Small intestine (tissue), 7 donors: ENCODE results near the gene NCAM1. TPM values are rescaled to one million over a fixed set of nuclear protein-coding genes. Genes with fewer than 3 reads are reported as not detected.

Experiments
- DNase-seq, 2 donors: peaks; one replicate each; pipeline versions ENCODE4 v3.0.0 to v3.0.0-alpha.2; 2013
- FAIRE-seq: peaks from 2 replicates; lab custom pipeline; 2012; peaks lifted over from hg19 to GRCh38; lab: Jason Lieb, UNC
- H3K27ac ChIP-seq, 3 donors: one replicate each; pipeline ENCODE4 v1.5.1; 2013; ENCODE audit warnings: low read length in 2 of 3, mild to moderate bottlenecking in 2 of 3, control low read depth in 1 of 3, inconsistent platforms in 1 of 3, low read depth in 1 of 3, moderate library complexity in 1 of 3
- H3K27me3 ChIP-seq, 3 donors: one replicate each; pipeline ENCODE4 v1.6.1; 2013; ENCODE audit warnings: low read length in 3 of 3, inconsistent platforms in 1 of 3; ENCODE audit not compliant: control insufficient read depth in 3 of 3, insufficient read depth in 3 of 3
- H3K36me3 ChIP-seq, 3 donors: one replicate each; pipeline ENCODE4 v1.6.1; 2013; ENCODE audit warnings: low read length in 3 of 3, inconsistent platforms in 1 of 3, low read depth in 1 of 3, mild to moderate bottlenecking in 1 of 3, moderate library complexity in 1 of 3; ENCODE audit not compliant: control insufficient read depth in 3 of 3, insufficient read depth in 2 of 3
- H3K4me1 ChIP-seq, 3 donors: one replicate each; pipeline ENCODE4 v1.6.1; 2013; ENCODE audit warnings: low read length in 2 of 3, inconsistent platforms in 1 of 3, low read depth in 1 of 3, mild to moderate bottlenecking in 1 of 3, moderate library complexity in 1 of 3; ENCODE audit not compliant: control insufficient read depth in 3 of 3, insufficient read depth in 2 of 3
- H3K4me3 ChIP-seq, 3 donors: one replicate each; pipeline ENCODE4 v1.5.1; 2013; ENCODE audit warnings: low read length in 3 of 3, control low read depth in 1 of 3, inconsistent platforms in 1 of 3, low read depth in 1 of 3, mild to moderate bottlenecking in 1 of 3, moderate library complexity in 1 of 3
- H3K9me3 ChIP-seq, 2 donors: one replicate each; pipeline ENCODE4 v1.6.1; 2013; ENCODE audit warnings: low read depth in 1 of 2, low read length in 1 of 2; ENCODE audit not compliant: control insufficient read depth in 2 of 2, insufficient read depth in 1 of 2
- WGBS, 3 donors: extraction: QIAGEN DNeasy Blood & Tissue Kit; methylation state at CpG; one replicate each; pipeline ENCODE4 v1.1.7; 2013; 5-methylcytosine and 5-hydroxymethylcytosine counted together
- polyA plus RNA-seq, 4 donors: library from polyadenylated mRNA; stranded (reverse) in 3 of 4; unstranded in 1 of 4; fragments of 200-250 nt in 3 of 4; fragments of 120-200 nt in 1 of 4; gene quantifications; one replicate each; pipeline versions ENCODE4 v1.2.1 to v1.2.3, GENCODE V29; 2013
- donor health status: healthy with polysubstance abuse.
- donor health status: control.
- donor health status: control.
- donor health status: Bipolar disorder and iron deficiency.
- donor health status: healthy.

The NCAM1 gene
- polyA plus RNA-seq, 4 donors, result 0.67 to 16.2 (median 9.1) TPM

DNA sequence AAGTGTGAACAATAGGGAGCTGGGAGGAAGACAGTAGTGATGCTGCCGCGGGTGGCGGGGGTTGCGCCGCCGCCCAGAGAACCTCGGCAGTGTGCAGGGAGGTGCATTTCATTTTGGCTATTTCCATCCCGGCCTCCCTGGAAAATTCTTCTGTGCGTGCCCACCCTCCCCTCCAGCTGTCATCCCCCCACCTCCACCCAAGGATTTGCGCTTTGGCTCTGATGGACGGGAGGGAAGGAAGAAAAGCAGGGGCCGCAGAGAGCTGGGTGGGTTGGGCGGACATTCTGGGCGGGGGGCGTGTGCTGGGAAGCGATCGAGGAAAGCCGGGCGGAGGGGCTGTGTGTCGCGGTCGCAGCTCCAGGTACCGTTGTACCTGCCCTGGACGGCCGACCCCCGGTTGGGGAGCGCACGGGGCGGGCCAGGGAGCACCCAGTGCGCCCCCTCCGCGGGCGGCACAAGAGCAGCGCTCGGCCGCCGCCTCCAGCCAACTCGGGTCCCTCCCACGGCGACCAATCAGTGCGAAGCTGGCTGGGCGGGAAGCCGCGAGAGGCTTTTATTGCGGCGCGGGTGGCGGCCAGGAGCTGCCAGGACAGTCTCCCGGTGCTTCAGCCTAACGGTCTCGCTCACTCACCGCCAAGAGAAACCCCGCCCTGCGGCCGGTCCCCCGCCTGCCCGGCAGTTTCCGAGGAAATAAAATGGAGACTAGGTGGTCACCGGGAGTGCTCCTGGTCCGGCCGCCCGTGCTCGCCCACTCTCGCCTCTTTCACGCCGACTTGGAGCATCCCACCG, 1.6 kb downstream of the NCAM1 start:
- no peaks in the 10 kb centered on the region for H3K9me3 ChIP-seq
- peak overlapping the region; percentile 1 to 60 (median 10) for H3K4me3 ChIP-seq
- H3K4me1 ChIP-seq, result no peaks in the 10 kb centered on the region
- 1 to 5% (median 5%) methylated on average over 52 to 67 of the region's 67 CpGs for WGBS, 3 donors
- H3K27ac ChIP-seq, result peak overlapping the region in 1 of 3 donors; percentile 44
- peak in 1 of 2 donors; percentile 36 for DNase-seq
- no peak for FAIRE-seq
- peaks cover 2 to 51% (median 8%) of the 10 kb centered on the region in 3 donors for H3K27me3 ChIP-seq
- H3K36me3 ChIP-seq, result no peaks in the 10 kb centered on the region

GRCh38 chr11:112963368-112963955, 2.2 kb downstream of the NCAM1 start:
- 7 to 18% (median 16%) methylated on average over 35 to 48 of the region's 48 CpGs for WGBS, 3 donors

GRCh38 chr11:112965656-112966055, 4.4 kb downstream of the NCAM1 start:
- Histone ChIP-seq H3K4me3 (no peak overlapping the region), H3K36me3 (no peaks in the 10 kb centered on the region), H3K4me1 (no peaks in the 10 kb centered on the region), H3K9me3 (no peaks in the 10 kb centered on the region), H3K27me3 (peaks cover 2 to 31% (median 8%) of the 10 kb centered on the region in 3 donors), H3K27ac (no peak overlapping the region)
- no peak for FAIRE-seq
- DNase-seq, result no peak
- 69 to 72% (median 71%) methylated on average over 4 of the region's 4 CpGs for WGBS, 3 donors

More at GRCh38 chr11:112963368-112963955, 2.2 kb downstream of the NCAM1 start:
- Histone ChIP-seq H3K27me3 (peaks cover 2 to 44% (median 8%) of the 10 kb centered on the region in 3 donors), H3K4me1 (no peaks in the 10 kb centered on the region), H3K36me3 (no peaks in the 10 kb centered on the region), H3K9me3 (no peaks in the 10 kb centered on the region), H3K4me3 (peak overlapping the region; percentile 1 to 60 (median 10)), H3K27ac (peak overlapping the region in 1 of 3 donors; percentile 44)
- DNase-seq (no peak), FAIRE-seq (no peak)

GRCh38 chr11:112966561-112966960, 5.3 kb downstream of the NCAM1 start:
- Histone ChIP-seq H3K4me1 (no peaks in the 10 kb centered on the region), H3K36me3 (no peaks in the 10 kb centered on the region), H3K9me3 (no peaks in the 10 kb centered on the region), H3K4me3 (no peak overlapping the region), H3K27me3 (peaks cover 1 to 22% (median 10%) of the 10 kb centered on the region in 3 donors), H3K27ac (no peak overlapping the region)
- no peak for FAIRE-seq
- 83 to 90% (median 85%) methylated on average over 4 of the region's 4 CpGs for WGBS, 3 donors
- no peak for DNase-seq

GRCh38 chr11:112967082-112967481, 5.9 kb downstream of the NCAM1 start:
- Histone ChIP-seq H3K4me1 (no peaks in the 10 kb centered on the region), H3K9me3 (no peaks in the 10 kb centered on the region), H3K27ac (no peak overlapping the region), H3K36me3 (no peaks in the 10 kb centered on the region), H3K4me3 (no peak overlapping the region), H3K27me3 (peaks cover 0 to 19% (median 11%) of the 10 kb centered on the region in 3 donors)
- 42 to 80% (median 61%) methylated on average over 3 of the region's 3 CpGs for WGBS, 3 donors
- no peak for FAIRE-seq
- no peak for DNase-seq

DNA sequence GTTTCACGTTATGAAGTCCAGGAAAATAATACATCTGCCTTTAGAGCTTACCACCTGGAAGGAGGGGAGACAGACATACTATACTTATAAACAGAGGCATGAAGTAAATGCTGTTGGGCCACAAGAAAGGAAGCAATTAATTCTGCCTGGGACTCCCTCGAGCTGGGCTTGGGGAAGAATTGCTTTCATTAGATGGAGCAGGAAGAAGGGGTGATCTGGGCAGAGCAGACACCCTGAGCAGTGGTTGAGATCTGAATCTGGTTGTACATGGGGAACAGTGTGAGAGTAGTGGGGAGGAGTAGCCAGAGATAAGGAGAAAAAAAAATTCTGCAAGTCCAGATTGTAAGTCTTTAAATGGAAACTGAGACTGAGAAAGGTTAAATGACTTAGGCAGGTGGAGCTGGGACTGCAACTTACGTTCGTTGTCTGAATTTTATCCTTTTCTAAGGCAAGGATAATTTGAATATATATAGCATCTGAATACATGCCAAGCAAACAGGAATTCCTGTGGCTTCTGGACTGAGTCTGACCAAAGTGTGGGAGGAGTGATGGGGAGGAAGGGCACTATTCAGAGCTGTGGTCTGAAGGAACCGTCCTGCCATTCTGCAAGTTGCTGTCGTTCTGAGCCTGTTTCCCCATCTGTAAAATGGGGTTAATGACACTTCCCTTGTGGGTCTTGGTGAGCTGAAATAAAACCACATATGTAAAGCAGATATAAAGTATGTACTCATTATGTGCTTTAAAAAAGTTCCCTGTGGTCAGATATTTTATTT, 7.9 kb downstream of the NCAM1 start:
- no peaks in the 10 kb centered on the region for H3K4me1 ChIP-seq
- DNase-seq (no peak), FAIRE-seq (no peak)
- no peaks in the 10 kb centered on the region for H3K36me3 ChIP-seq
- no peaks in the 10 kb centered on the region for H3K9me3 ChIP-seq
- no peak overlapping the region for H3K27ac ChIP-seq
- peaks cover 0 to 4% (median 3%) of the 10 kb centered on the region in 3 donors for H3K27me3 ChIP-seq
- H3K4me3 ChIP-seq, result no peak overlapping the region
- WGBS, 3 donors, result 26 to 51% (median 30%) methylated on average over 6 of the region's 6 CpGs

DNA sequence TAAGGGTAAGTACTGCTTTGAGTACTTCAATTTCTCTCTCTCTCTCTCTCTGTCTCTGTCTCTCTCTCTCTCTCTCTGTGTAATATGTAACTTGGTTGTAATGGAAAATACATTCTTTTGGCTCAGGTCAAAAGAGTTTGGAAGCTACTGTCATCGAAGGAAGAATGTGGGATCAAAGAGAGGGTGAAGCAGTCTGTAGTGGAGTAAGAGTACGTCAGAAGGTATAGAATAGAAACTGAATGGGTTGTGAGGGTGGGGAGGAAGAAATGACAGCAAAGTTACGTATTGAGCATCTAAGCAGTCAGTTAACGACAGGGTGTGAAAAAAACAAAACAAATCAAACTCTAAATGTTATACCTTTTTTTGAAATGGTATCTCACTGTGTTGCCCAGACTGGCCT, 10.0 kb downstream of the NCAM1 start:
- FAIRE-seq, result no peak
- H3K27me3 ChIP-seq, result peaks cover 0 to 3% (median 2%) of the 10 kb centered on the region in 3 donors
- no peaks in the 10 kb centered on the region for H3K4me1 ChIP-seq

GRCh38 chr11:112971827-112972226, 10.6 kb downstream of the NCAM1 start:
- WGBS, 3 donors, result 87 to 93% (median 91%) methylated on average over 3 of the region's 3 CpGs
- Histone ChIP-seq H3K4me3 (no peak overlapping the region), H3K9me3 (no peaks in the 10 kb centered on the region), H3K27me3 (peaks cover 0 to 3% (median 2%) of the 10 kb centered on the region in 3 donors), H3K36me3 (no peaks in the 10 kb centered on the region), H3K4me1 (no peaks in the 10 kb centered on the region), H3K27ac (no peak overlapping the region)
- no peak for DNase-seq
- FAIRE-seq, result no peak

More for the DNA sequence above, 10.0 kb downstream of the NCAM1 start:
- Histone ChIP-seq H3K27ac (no peak overlapping the region), H3K9me3 (no peaks in the 10 kb centered on the region), H3K4me3 (no peak overlapping the region), H3K36me3 (no peaks in the 10 kb centered on the region)
- 66 to 70% (median 67%) methylated on average over 4 of the region's 4 CpGs for WGBS, 3 donors
- no peak for DNase-seq
